ENCODE data around the gene YPEL4.

Gene YPEL4

DNA sequence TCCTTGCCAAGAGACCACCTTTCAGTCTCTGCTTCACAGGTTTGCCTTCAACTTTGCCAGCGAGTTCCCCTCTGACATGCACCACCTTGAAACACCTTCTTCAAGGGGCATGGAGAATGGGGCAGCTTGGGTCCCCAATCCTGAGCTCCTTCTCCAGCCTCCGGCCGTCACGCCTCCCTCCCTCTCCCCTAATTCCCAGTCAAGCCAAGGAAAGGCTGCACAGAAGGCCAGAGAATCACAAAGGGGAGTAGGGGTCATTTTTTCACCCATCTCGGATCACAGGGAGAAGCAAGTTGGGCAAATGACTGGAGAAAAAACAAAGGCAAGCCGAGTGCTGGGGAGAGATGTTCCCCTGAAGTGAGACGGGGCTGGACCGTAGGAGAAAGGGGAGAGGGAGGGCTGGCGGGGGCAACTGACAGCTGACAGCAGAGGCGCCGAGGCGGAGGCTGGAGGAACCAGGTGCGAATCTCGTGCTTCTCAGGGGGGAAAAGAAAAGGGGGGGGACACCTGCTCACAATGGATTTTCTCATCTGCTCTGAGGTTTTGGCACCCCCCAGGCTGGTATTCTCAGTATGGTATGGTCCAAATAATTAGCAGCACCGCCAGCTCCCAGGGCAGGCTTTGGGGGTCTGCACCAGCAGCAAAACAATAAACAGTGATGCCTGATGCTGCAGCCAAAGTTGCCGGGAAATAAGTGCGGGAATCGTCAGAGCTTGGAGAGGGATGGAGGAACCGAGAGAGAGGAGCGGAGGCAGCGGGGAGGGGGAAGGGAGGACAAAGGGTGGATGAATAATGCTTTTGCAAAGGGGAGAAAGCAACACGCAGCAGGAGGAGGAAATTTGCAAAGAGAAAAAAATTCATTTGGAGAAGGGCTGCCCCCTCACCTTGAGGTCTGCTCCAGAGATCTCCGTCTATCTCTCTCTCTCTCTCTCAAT lies 644 bp downstream of the YPEL4 start:
- peak; percentile 38 for DNase-seq

DNA sequence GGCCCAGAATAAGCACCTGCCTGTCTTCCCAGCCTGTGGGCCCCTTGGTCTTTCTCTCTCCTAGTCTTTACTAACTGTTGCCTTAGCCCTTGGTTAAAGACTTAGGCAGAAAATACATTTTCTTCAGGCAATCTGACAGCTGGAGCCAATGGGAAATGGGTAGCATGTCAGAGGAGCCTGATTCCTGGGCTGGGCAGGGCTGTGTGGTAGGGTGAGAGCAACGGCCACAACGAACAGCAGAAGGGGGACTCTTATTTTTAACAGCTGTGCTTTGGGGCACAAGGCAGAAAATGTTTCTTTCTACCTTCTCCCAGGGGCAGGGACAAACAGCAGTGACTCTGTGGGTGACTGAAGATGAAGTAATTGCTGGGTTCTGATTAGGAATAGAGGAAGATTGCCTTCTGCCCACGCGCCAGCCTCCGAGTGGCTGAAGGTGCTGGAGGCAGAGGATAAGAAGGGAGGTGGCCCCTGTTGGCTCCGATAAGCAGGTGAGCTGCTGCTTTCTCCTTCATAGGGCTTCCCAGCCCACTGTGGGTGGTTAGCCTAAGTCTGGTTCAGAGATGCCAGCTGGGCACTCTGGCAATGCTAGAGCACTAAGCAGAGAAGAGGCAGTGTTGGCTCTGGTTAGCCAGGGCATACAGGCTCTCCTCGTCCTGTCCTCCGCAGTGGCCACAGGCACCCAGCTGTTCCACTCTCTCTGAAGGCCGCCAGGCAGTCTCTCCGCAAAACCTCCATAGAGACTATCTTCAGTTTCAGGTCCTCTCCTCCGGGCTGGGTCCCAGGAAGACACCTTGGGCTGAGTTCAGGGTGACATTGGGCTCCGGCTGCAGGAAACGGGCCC lies 1.5 kb downstream of the YPEL4 start:
- DNase-seq = peak; percentile 38

DNA sequence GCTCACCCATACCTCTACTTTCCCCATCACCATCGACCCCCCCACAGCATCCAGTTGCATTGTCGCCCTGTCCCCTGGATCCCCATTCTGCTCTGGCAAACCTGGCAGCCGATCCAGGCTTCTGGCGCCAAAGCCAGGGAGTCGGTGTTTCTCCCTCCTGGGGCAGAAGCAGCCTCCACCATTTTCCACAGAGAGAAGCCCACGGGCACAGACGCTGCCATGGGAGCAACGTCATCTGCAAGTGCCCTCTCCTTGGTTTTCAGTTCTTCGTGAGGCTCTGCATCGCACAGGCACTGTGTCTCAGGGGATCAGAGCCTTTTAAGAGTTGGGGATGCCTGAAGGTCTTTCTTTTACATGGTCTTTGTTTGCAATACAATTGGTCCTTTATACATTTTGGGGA lies 2.3 kb downstream of the YPEL4 start:
- peak; percentile 44 for DNase-seq

DNA sequence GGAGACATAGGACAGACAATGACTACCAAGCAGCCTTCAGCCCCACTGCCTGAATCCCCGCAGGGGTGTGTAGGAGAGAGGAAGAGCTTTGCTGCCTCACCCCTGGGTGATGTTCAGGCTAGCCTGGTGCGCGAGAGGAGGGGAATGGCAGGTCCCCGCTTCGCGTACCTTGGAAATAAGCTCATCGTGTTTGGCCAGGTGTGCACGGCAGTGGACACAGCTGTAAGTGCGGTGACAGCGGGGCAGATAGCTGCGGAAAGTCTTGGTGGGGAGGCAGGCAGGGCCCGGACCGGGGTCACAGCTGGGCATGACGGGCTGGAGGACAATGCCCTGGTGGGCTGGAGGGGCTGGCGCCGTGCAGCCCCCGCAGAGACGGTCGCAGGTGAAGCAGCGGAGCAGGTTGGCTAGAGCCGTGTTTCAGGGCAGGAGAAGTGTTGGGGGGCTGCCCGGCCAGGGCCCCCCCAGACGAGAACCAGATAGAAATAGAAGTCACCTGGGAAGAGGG lies 2.9 kb downstream of the YPEL4 start:
- DNase-seq = no peak

DNA sequence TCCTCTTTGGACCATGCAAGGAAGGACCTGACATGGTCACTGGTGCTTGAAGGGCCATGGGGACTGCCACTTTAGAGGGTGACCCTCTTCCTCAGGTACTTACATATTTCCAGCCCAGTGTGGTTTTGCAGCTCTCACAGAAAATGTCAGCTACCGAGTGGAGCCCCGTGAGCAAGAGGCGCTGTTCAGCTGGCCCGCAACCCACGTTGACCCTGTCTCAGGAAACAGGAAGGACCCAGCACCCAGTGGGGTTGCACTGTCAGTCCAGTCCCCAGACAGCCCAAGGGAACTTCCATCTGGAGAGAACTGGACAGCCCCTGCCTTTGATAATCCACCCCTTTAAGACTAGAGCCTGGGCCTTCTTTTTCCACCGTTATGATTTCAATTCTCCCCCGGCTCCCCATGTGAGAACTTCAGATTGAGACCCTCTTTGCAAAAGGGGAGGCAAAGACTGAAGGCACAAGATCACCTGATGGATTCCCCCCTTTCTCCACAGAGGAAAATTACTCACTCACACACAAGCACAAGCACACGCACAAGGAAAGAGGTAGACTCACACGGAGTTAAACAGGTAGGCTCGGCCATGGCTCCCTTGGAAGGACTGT lies 3.4 kb downstream of the YPEL4 start:
- DNase-seq = no peak

DNA sequence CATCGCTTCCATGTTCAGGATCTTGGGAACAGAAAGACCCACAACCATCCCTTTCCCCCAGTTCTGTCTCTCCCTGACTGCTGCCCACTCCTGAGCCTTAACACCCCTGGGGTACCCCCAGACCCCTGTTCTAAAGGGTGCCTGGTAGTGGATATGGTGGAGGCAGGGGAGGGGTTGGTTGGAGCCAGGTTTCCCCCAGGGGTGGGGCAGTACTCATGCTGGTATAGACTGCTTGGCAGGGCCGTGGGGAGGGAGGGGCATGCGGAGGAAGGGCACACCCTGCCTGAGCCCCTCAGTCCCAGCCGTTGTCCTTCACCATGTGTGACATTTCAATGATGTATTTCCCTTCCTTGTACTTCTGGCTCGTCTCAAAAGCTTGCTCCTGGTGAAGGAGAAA lies 4.0 kb downstream of the YPEL4 start:
- DNase-seq = no peak

DNA sequence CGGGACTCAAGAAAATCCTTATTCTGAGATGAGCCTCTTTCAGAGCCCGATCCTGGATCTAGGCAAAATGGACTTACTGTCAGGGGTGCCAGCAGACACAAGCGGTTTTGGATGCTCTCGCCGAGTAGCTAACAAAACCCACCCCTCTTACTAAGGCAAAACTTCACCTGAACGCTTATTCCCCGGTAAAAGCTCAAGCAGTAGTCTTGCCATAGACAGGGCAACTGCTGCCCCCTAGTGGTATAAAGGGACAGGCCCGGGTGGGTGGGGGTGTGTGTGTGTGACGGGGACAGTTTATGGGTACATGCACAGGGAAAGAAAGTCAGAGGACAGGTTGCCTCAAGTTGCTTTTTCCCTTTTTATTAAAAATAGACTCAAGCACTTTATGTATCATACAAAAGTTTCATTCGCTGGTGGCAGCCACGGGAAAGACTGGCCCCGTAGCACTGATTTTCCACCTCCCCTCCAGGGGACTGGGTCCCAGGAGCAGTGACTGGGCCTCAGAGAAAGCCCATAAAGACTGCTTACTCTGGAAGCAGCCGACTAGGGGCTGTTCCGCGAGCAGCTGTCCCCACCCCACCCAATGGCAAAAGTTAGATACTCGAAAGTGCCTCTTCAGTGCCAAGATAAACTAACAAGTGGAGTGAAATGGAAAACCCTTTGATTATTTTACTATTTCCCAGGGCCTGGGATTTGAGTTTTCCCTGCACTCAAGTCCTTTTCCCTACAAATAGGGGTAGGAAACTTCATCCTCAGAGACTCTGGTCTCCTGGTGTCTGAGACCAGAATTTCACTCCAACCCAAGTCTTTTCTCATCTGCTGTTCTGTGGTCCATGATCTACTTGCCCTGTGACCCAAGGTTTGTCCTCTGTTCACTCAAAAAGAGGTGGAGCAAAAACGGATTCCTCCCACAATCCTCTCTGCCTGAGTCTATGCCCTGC lies 4.7 kb downstream of the YPEL4 start:
- DNase-seq = peak; percentile 87

DNA sequence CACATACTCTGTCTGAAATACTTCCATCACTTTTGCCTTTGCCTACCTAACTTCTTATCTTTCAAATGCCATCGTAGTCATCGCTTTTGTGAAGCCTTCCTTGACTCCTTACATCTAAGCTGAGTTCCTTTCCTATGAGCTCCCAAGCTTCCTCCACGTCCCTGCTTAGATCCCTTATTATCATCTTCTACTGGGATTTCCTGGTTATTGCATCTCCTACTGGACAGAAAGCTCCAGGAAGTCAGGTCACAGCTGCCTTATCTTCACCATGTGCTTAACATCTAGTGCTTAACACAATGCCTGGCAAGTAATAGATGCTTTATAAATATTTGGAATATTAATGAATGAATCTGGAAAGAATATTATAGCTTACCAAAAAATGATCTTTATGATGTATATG lies 5.9 kb downstream of the YPEL4 start:
- DNase-seq = no peak

DNA sequence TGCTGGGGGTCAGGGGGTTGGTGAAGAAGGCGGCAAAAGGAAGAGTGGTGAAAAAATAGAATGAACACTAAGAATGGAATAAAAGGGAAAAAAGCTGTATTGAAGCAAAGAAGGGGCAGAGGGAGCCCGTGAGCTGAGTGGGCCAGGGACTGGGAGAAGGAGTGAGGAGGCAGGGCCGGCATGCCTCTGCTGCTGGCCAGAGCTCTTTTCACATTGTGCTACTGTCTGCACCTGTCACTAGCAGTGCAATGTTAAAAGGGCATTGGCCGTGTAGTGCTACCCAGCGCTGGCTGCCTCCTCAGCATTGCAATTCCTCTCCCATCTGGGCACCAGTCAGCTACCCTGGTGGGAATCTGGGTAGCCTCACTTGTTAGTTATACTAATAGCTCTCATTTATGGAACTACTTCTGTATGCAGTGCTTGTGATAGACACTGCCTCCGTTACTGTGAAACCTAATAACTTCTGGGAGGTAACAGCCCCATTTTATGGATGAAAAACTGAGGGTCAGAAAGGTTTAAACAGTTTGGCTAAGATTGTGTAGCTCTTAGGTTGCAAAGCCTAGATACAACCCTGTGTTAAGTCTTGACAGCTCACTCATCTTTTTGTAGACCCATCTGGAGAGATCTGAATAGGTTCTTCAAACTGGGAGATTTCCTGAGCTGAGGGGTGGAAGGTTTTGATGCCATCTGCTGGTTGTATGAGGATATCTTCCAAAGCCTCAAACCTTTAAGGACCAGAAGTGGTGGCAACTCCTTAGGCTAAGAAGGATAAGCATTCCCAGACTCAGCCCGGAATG lies 8.5 kb downstream of the YPEL4 start:
- DNase-seq = peak; percentile 58

DNA sequence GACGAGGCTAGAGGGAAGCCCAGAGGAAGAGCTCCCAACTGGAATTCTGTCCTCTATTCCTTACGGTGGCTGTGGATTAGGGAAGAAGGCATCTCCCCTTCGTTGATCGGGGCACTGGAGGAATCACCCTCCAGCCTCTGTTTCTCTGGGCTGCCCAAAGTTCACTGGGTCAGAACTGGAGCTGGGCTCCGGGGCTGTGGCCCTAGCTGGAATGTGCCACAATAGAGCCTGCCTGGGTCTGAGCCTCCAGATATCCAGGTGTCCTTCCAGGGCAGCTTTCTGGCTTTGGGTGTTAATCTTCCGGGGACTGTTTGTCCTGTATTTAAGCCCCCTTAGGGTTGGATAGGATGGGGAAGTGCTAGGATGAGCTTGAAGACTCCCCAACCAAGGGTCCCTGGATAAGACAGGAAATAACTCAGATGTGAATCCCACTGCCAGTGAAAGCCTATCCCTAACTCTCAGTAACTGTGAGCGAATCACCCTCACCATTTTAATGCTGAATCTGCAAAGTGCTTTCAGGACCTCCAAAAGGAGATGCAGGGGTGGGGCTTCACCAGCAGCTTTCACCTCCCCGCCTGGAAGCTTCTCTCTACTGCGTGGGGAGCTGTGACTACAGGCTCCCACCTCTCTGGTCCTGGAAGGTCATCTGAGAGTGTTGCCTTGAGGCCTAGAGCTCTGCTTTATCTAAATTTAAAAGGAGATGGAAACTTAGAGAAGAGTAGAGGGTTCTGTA lies 9.5 kb downstream of the YPEL4 start:
- no peak for DNase-seq

DNA sequence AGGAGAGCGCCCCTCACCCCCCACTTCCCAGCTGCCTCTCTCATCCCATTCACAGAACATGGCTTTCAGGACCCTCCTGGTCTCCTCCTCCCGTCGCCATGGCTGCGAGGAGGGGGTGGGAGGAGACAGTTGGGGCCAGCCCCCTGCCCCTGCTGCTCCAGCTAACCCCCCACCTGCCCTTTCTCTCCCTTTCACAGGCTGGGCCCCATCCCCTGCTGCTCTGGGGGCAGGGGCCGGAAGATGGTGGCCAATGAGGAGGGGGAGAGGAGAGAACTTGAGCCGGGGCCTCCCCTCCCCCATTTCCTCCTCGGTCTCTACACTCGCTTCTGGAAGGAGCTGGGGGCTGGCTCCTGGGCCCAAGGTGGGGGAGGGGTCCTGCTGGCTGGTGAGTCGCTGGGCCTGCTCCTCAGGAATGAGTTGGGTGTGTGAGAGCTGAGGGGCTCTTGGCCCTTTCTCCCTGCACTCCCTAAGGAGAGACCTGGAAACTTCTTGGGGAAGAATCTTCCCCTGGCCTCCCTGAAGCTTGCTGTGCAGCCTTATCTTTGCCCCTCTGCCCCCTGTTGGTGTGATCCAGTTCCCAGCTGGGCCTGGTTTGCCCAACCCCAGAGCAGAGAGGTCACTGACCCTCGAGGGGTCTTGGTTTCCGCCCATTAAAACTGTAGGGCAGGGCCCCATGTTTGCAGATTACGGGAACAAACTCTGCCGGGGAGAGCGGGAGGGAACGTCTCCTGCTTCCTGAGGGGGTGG lies 10.2 kb downstream of the YPEL4 start:
- peak; percentile 94 for DNase-seq

DNA sequence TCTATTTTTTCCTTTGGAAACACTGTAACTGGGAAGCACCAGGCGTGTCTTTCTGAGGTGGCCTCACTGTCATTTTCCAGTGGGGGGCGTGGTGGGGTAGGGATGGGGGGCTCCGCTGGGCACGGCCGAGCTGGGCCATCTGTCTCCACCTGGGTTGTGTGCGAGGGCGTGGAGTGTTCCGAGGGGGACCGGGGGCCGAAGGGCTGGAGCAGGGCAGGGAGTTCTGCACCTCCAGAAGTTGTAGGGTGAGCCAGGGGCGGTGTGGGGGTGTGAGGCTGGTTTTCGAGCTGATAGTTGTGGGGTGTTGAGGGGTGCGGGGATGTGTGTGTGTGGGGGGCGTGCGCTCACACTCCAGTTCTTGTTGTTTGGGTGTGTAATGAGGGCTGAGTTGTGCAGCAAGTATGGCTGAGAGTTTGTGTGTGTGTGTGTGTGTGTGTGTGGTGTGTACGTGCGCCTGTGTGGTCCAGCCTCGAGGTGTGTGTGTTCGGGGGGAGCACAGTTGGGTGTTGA lies 10.8 kb downstream of the YPEL4 start:
- peak; percentile 36 for DNase-seq

DNA sequence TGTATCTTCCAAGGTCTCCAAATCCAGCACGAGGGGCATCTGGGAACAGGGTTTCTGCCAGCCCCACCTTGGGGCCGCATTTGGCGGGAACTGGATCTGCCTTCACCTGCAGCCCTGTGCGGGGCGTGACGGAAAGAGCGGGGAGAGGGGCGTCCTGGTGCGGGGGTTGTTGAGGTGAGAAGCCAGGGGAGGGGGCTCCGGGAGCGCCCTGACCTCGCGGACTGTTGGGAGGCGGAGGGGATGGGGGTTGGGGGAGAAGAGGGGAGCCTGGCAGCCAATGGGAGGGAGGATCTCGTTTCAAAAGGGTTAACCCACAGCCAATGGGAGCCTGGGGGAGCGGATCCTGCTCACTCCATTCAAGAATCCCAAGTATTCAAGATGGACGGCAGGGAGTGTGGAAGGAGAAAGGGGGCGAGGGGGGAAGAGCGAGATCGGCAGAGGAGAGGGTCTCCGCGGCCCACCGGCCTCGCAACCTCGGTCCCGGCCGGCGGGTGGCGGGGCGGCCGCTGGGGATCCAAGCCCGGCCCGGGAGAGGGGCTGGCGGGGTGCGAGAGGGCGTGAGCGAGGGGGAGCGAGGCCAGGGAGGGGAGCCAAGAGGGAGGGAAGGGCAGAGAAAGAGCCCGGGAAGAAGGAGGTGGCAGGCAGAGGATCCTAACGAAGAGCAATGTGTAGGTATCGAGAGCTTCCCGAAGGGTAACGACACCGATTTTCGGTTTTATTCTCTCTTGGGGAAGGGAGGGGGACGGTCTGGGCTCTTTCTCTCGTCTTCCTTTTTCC lies 11.5 kb downstream of the YPEL4 start:
- peak; percentile 94 for DNase-seq

DNA sequence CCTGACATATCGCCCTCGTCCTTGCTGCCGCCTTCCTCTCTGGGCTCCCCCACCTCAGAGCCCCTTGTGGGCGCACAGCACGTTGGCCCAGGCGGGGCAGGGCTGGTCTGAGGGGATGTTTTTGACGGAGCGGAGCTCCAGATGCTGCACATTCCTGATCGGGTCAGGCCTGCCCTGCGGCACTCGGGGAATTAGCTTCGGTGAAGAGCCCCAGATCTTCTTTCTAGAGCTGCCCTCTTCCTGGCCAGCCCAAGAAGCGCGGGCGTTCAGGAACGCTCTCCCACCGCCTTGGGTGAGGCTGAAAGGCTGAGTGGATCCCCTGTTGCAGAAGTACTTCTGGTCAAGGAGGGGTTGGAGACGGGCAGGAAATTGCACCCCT lies 12.1 kb downstream of the YPEL4 start:
- no peak for DNase-seq

DNA sequence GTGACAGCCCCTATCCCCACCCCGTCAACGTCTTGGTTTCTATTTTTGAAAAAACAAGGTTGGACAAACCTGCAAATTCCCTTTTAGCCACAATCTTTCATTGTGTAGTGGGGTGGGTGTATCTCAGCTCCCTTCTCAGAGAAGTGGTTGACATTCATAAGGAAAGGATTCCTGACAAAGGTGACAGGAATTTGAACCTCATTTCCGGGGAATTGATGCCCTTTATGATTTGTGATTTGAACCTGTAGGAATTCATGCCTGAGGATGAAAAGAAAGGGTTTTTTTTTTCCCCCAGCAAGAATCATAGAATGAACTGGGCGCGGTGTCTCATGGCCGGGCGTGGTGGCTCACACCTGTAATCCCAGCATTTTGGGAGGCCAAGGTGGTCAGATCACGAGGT lies 14.5 kb downstream of the YPEL4 start:
- DNase-seq = no peak

DNA sequence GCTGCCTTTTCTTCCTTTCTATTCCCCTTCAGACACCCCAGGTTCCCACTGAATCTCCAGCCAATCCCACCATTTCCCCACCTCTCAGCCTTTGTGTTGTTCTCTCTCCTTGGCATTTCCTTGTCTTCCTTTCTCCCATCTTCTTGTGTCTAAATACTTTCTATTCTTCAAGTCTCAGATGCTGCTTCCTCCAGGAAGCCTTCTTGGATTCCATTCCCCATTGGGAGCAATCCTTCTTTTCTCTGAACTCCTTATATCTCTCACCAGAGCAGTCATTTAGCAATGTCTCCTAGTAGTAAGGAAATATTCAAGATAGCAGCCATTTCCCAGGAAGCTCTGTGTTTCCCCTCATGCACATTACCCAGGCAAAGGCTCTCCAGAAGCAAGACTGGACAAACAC lies 15.4 kb downstream of the YPEL4 start:
- DNase-seq = no peak

DNA sequence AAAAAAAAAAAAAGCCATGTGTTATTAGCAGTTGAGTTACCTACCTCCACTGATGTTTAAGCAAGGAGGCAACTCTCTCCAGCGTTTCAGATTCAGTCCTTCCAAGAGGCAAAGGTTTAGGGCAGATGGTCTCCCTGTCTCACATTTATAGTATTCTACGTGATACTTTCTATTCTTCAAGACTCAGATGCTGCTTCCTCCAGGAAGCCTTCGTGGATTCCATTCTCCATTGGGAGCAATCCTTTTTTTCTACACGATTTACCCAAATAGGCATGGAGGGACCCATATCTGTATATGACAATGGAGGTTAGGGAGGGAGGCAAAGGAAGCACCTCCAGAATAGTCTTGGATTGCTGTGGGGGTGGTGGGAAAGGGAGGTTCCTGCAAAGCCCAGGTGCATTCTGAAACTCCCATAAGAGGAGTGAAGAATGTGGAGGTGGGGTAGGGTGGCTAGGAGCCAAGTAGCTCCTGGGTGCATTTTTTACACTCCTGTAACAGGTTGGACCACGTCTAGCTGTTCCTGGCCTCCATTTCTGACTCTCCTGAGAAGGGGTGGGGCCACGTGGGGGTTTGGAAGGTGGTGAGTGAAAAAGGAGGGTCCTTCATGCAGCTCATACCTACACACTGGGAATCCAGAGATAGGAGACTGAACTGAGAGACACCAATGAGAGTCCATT lies 16.2 kb downstream of the YPEL4 start:
- DNase-seq = no peak

DNA sequence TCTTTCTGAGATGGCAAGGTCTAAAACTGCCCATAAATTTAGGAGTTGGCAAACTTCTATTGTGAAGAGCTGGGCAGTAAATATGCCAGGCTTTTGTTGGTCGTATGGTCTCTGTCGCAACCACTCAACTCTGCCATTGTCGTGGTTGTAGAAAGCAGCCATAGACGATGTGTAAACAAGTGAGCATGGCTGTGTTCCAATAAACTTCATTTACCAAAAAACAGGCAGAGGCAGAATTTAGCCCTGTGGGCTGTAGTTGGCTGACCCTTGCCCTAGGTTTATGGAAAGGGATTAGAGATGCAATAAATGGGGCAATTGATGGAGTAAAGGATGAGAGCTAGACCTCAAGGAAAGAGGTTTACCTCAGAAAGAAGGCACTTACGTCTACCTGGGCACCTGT lies 17.6 kb downstream of the YPEL4 start:
- DNase-seq = no peak
